Panc1 (cell line): ENCODE results near the gene SNPH.

Experiments
- POLR2AphosphoS5 ChIP-seq: IDR thresholded peaks from 2 replicates; pipeline ENCODE4 v1.6.1; 2012; ENCODE audit warnings: mild to moderate bottlenecking, low read depth, low read length, moderate library complexity
- TCF7L2 ChIP-seq: IDR thresholded peaks from 2 replicates; pipeline ENCODE4 v1.6.1; 2011; ENCODE audit warnings: mild to moderate bottlenecking, low read depth, low read length, inconsistent platforms
- TF ChIP-seq, protein P1 (sequence below): fragments of 450-650 bp; IDR thresholded peaks from 2 replicates; pipeline ENCODE4 v1.5.1; 2017; ENCODE audit warnings: mild to moderate bottlenecking
- TF ChIP-seq, protein P2 (sequence below), 2 experiments: IDR thresholded peaks; 2 replicates each; pipeline ENCODE4 v1.6.1; 2011 to 2012; ENCODE audit warnings: low read depth in 2 of 2, control low read depth in 1 of 2, low read length in 1 of 2, mild to moderate bottlenecking in 1 of 2, moderate library complexity in 1 of 2; ENCODE audit not compliant: insufficient read depth in 1 of 2

DNA sequence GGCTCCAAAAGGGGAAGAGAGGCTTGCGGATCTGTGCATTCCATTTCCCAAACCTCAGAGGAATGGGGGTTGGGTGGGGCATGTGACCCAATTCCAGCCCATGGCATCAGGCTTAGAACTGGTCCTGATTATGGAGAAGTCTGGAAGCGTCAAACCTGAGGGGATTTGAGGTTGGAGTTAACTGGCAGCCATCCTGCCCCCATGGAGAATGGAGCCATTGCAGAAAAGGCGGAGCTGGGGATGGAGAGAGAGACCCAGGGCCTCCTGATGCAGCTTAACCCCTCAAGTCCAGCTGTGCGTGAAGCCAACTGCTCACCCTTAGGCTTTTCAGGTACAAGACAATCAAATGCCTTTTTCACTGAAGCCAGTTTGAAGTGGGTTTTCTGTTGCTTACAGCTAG is 72.7 kb downstream of the SNPH start:
- TF ChIP-seq POLR2AphosphoS5 (no peak), TCF7L2 (no peak)
- TF ChIP-seq, protein P1, sequence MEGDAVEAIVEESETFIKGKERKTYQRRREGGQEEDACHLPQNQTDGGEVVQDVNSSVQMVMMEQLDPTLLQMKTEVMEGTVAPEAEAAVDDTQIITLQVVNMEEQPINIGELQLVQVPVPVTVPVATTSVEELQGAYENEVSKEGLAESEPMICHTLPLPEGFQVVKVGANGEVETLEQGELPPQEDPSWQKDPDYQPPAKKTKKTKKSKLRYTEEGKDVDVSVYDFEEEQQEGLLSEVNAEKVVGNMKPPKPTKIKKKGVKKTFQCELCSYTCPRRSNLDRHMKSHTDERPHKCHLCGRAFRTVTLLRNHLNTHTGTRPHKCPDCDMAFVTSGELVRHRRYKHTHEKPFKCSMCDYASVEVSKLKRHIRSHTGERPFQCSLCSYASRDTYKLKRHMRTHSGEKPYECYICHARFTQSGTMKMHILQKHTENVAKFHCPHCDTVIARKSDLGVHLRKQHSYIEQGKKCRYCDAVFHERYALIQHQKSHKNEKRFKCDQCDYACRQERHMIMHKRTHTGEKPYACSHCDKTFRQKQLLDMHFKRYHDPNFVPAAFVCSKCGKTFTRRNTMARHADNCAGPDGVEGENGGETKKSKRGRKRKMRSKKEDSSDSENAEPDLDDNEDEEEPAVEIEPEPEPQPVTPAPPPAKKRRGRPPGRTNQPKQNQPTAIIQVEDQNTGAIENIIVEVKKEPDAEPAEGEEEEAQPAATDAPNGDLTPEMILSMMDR = no peak
- TF ChIP-seq, protein P2, sequence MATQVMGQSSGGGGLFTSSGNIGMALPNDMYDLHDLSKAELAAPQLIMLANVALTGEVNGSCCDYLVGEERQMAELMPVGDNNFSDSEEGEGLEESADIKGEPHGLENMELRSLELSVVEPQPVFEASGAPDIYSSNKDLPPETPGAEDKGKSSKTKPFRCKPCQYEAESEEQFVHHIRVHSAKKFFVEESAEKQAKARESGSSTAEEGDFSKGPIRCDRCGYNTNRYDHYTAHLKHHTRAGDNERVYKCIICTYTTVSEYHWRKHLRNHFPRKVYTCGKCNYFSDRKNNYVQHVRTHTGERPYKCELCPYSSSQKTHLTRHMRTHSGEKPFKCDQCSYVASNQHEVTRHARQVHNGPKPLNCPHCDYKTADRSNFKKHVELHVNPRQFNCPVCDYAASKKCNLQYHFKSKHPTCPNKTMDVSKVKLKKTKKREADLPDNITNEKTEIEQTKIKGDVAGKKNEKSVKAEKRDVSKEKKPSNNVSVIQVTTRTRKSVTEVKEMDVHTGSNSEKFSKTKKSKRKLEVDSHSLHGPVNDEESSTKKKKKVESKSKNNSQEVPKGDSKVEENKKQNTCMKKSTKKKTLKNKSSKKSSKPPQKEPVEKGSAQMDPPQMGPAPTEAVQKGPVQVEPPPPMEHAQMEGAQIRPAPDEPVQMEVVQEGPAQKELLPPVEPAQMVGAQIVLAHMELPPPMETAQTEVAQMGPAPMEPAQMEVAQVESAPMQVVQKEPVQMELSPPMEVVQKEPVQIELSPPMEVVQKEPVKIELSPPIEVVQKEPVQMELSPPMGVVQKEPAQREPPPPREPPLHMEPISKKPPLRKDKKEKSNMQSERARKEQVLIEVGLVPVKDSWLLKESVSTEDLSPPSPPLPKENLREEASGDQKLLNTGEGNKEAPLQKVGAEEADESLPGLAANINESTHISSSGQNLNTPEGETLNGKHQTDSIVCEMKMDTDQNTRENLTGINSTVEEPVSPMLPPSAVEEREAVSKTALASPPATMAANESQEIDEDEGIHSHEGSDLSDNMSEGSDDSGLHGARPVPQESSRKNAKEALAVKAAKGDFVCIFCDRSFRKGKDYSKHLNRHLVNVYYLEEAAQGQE (IDR thresholded peaks at IDR 0.05; ENCODE audit: insufficient read depth in 1 of 2, low read depth in 2 of 2, low read length in 1 of 2) = no peak
